GM12891 (cell line): ENCODE results near the gene RPUSD4.

Source experiments
- PAX5 ChIP-seq: IDR thresholded peaks from 2 replicates; pipeline ENCODE4 v1.6.1; 2011; ENCODE audit warnings: low read length, moderate library complexity, mild to moderate bottlenecking; ENCODE audit not compliant: insufficient read depth, severe bottlenecking
- POLR2A ChIP-seq: IDR thresholded peaks from 2 replicates; pipeline ENCODE4 v1.6.1; 2011; ENCODE audit warnings: low read depth, low read length, control low read depth
- POLR2AphosphoS5 ChIP-seq: IDR thresholded peaks from 2 replicates; pipeline ENCODE4 v1.6.1; 2011; ENCODE audit warnings: low read depth, low read length, control low read depth
- POU2F2 ChIP-seq: IDR thresholded peaks from 2 replicates; pipeline ENCODE4 v1.6.1; 2011; ENCODE audit warnings: low read depth, mild to moderate bottlenecking, control low read depth, low read length, moderate library complexity
- SPI1 ChIP-seq: IDR thresholded peaks from 2 replicates; pipeline ENCODE4 v1.6.1; 2011; ENCODE audit warnings: low read depth, low read length, control low read depth
- TAF1 ChIP-seq: IDR thresholded peaks from 2 replicates; pipeline ENCODE4 v1.6.1; 2011; ENCODE audit warnings: low read depth, low read length, control low read depth

- TF ChIP-seq POLR2A, result no peak
- no peak for TF ChIP-seq PAX5
- no peak for TF ChIP-seq TAF1
- no peak for TF ChIP-seq POLR2AphosphoS5
- TF ChIP-seq SPI1, result no peak
- no peak for TF ChIP-seq POU2F2
These were observed 20.4 kb upstream of the RPUSD4 start for GRCh38 chr11:126231725-126232459.
